Fibroblast of pulmonary artery (primary cell): ENCODE data around the gene ZNG1F.
A peak's percentile ranks its signal among the peaks of the same experiment; 100 is the strongest.
"Not testable (repeated sequence)": the region's sequence is repeated elsewhere in the genome, so short reads cannot be mapped to it uniquely, and the experiment has no call there.

Source experiments
- DNase-seq: peaks from one replicate; pipeline ENCODE4 v3.0.0-alpha.2; 2010; ENCODE audit warnings: low read depth
- H3K4me3 ChIP-seq: replicated peaks from 2 replicates; pipeline ENCODE4 v1.5.1; 2011; ENCODE audit warnings: low read depth, mild to moderate bottlenecking, control low read depth, low read length, moderate library complexity
- TF ChIP-seq, protein P1 (sequence below): IDR thresholded peaks from 2 replicates; pipeline ENCODE4 v1.5.1; 2011; ENCODE audit warnings: mild to moderate bottlenecking, control low read depth, low read length, inconsistent platforms; ENCODE audit errors: missing control alignments

Gene ZNG1F

DNA sequence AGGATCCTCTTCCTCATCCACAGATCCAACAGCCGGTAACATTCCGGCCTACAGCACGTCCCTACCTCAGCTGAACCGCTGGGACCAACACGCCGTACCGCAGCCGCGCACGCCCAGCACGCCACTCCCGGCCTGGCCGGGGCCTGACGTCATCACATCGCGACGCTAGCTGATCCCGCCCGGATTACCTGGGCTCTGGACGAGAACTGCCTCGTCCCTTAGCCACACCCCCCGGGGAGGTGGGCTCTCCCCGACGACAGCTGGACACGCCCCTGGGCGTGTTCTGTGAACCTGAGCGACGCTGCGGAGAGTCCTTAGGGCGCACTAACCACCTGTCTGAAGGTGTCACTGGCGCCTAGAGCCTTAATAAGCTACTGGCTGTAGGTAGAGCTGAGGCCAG lies at the start of gene ZNG1F:
TSS of gene ZNG1F (minus strand) at position 101 of the 400 bp plus-strand sequence. CDS start at position 42, 59 bp downstream.
- not testable (repeated sequence) for DNase-seq, H3K4me3 ChIP-seq

DNA sequence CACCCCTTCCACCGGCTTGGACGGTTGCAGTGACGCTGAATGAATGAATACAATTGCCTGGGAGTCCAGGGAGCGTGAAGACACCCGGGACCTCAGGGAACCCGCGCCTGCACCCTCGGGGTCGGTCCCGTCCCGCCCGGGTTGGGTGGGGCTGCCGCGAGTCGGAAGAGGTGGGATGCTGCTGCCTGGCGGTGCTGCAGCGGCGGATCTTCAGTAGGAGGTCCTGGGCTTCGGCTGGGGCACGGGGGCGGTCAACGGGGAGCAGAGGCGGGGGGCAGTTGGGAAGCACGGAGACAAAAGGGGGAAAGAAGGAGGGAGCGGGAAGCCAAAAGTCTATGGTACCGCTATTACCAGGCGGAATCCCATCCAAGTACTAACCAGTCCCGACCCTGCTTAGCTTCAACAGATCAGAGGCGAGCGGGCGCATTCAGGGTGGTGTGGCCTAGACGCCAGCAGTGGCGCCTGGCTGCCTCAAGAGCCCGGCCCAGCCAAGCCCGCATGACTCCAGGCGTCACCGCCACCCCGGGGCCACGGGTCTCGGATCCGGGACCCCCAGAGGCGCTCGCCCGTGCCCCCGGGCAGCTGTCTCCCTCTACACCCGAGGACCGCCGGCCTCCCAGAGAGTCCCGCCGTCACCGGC lies 48.1 kb upstream of the ZNG1F start:
- DNase-seq = not testable (repeated sequence)
- peak overlapping the region; percentile 27 for H3K4me3 ChIP-seq

DNA sequence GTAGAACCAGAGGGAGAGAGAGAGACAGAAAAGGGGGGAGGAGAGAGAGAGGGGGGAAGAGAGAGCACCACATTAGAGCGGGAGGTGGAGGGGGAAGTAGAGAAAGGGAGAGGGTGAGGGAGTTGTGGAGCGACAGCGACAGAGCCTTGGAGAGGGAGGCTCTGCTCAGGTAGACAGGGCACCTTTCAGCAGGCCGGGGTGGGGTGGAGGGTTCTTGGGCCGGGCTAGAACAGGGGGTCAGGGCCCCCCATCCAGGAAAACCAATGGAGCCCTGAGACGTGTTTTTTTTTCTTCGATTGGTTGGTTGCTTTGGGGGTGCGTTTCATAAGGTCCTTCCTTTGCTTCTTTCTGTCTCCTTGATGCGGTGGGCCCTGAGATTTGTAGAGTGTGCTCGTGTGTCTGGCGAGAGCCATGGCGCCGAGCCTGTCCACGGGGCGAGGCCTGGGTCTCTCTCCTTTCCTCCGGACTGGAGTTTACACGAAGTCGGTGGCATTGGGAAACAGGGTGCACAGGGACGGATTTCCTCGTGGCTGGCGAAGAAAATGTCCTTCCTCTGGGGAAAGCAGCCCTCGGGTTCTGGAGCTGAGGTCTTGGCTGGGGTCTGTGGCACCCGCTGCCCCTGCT lies 47.5 kb upstream of the ZNG1F start:
- H3K4me3 ChIP-seq, DNase-seq: not testable (repeated sequence)

DNA sequence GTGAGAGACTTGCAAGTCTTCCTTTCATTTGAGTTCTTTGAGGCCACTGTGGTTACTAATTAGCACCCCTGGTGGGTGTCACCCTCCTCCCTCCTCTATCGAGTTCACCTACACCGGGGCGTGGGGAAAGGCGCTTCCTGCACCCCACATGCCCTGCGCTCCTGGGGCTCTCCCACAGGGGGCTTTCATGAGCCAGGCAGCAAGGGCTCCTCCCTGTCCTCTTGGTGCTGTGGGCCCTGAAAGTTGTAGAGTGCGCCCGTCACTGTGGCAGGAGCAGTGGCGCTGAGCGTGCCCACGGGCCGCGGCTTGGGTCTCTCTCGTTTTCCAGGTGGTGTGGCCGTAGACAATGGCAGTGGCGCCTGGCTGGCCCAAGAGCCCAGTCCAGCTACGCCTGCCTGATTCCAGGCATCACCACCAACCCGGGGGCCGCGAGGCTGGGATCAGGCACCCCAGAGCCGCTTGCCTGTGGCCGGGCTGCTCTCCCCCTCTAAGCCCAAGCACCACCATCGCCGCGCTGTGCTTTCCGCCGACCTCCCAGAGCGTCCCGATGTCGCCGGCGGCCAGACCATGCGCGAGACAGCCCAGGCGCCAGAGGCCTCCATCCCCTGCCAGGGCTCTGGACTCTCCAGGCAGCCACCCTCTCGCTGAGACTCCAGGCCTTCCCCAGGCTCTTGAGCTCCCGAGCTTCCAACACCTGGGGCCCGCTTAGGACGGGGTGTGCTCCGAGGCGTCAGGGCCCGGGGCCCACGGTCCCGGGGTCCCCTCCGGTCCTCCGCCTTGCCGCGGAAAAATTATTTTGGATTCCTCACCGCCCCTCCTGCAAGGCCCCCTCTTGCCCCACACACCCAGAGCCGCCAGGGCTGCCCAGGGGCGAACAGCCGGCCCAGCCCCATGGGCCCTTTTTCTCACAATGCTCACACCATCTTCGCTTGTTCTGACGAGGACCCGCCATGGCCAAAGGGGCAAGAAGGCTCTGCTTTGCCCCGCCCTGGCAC lies 46.0 kb upstream of the ZNG1F start:
- peak overlapping the region; percentile 17 for H3K4me3 ChIP-seq
- DNase-seq = not testable (repeated sequence)

DNA sequence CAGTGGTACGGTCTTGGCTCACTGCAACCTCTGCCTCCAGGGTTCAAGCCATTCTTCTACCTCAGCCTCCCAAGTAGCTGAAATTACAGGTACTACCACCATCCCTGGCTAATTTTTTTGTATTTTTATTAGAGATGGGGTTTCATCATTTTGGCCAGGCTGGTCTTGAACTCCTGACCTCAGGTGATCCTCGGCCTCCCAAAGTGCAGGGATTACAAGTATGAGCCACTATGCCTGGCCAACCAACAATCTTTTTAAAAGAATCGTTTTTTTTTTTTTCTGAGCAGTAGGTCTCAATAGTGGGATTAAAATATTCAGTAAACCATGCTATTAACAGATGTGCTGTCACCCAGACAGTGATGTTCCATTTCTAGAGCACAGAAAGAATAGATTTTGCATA lies 45.1 kb upstream of the ZNG1F start:
- not testable (repeated sequence) for H3K4me3 ChIP-seq, DNase-seq

DNA sequence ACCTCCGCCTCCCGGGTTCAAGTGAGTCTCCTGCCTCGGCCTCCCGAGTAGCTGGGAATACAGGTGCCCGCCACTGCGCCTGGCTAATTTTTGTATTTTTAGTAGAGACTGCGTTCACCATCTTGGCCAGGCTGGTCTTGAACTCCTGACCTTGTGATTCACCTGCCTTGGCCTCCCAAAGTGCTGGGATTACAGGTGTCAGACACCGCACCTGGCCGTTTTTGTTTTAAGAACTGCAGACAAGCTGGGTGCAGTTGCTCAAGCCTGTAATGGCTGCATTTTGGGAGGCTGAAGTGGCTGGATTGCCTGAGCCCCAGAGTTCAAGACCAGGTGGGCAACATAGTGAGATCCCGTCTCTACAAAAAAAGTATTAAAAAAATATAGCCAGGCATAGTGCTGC lies 43.2 kb upstream of the ZNG1F start:
- H3K4me3 ChIP-seq, DNase-seq: not testable (repeated sequence)

DNA sequence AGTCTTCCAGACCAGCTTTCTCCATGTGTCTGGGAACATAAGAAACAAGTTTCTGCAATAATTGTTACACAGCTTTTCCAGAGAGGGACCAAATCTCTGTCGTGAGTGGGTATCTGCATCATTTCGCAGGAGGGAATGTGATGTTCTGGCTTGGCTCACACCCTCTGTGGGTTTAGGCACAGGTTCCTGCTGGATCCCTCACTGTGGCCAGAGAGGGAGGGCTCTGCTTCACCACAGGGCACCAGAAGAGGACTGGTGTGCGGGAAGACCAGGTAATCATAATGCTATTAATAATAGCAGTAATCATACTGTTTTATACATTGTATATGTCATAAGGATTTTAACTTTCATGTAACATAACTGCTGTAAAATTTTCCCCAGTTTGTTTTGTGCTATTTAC lies 41.3 kb upstream of the ZNG1F start:
- DNase-seq, H3K4me3 ChIP-seq: not testable (repeated sequence)

DNA sequence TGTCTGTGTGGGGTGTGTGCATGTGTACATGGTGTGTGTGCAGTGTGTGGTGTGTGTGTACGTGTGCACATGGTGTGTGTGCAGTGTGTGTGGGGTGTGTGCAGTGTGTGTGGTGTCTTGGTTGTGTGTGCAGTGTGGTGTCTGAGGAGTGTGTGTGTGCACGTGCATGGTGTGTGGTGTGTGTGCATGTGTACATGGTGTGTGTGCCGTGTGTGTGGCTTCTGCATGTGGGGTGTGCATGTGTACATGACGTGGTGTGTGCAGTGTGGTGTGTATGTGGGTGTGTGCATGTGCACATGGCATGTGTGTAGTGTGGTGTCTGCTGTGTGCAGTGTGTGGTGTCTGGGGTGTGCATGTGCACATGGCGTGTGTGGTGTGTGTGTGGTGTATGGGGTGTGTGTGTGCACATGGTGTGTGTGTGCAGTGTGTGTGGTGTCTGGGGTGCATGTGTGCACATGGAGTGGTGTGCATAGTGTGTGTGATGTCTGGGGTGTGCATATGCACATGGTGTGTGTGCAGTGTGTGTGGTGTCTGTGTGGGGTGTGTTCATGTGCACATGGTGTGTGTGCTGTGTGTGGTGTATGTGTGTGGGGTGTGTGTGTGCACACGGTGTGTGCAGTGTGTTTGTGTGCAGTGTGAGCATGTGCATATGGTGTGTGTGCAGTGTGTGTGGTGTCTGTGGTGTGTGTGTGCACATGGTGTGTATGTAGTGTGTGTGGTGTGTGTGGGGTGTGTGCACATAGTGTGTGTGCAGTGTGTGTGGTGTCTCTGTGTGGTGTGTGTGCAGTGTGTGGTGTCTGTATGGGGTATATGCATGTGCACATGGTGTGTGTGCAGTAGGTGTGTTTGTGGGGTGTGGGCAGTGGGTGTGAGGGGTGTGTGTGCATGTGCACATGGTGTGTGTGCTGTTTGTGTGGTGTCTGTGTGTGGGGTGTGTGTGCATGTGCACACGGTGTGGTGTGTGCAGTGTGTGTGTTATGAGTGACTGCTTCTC lies 40.6 kb upstream of the ZNG1F start:
- TF ChIP-seq, protein P1, sequence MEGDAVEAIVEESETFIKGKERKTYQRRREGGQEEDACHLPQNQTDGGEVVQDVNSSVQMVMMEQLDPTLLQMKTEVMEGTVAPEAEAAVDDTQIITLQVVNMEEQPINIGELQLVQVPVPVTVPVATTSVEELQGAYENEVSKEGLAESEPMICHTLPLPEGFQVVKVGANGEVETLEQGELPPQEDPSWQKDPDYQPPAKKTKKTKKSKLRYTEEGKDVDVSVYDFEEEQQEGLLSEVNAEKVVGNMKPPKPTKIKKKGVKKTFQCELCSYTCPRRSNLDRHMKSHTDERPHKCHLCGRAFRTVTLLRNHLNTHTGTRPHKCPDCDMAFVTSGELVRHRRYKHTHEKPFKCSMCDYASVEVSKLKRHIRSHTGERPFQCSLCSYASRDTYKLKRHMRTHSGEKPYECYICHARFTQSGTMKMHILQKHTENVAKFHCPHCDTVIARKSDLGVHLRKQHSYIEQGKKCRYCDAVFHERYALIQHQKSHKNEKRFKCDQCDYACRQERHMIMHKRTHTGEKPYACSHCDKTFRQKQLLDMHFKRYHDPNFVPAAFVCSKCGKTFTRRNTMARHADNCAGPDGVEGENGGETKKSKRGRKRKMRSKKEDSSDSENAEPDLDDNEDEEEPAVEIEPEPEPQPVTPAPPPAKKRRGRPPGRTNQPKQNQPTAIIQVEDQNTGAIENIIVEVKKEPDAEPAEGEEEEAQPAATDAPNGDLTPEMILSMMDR = no peak
- peak; percentile 10 for DNase-seq
- H3K4me3 ChIP-seq = no peak overlapping the region

DNA sequence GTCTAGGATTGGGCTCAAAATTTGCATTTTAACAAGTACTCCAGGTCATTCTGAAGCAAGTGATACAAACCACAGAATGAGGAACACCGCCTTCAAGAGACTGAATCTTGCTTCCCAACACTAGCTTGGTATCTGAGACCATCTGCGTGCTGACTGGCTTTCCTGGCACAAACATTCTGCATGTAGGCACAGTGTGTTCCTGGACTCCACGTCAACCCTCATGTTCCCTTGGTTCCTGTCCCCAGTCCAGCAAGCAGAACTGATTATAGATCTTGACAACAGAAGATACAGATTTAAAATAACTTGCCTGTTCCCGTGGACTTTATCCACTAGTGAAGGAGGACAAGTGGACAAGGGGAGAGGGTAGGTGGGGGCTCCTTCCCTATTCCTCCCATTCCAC lies 30.7 kb upstream of the ZNG1F start:
- not testable (repeated sequence) for DNase-seq, H3K4me3 ChIP-seq

DNA sequence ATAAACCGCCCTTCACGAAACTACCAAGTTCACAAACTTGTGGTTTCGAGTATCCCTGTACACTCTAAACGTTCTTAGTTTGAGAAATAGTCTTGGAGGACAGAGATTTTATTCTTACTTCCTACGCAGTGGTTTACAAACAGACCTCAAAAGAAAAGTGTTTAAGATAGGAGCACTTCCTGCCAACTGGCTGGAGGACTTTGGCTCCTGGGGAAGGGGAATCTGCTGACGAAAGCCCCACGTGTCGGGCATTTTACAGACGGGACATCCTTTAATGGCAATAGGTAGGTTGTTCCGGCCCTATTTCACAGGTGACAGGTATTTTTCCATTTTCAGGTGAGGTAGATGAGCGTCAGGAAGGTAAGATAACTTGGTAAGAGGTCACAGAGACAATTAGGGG lies 678 bp downstream of the ZNG1F start:
- not testable (repeated sequence) for DNase-seq, H3K4me3 ChIP-seq

DNA sequence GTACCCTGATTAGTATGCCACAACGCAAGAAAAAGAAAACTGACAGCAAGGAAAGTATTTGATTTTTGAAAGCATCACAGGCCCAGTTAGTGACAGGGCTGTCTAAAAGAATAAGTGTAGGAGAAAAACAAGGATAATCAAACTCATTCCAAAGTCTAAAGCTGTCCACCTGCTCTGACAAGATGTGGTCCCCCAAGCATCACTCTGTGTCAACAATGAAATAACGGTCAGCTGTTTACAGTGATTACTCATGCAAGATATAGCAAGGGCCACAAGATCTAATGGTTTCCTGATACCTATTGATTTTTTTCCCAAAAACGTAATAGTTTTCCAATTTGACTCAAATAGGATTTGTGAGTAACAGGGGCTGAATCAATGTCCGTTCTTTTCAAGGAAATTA lies 14.1 kb downstream of the ZNG1F start:
- not testable (repeated sequence) for H3K4me3 ChIP-seq, DNase-seq

DNA sequence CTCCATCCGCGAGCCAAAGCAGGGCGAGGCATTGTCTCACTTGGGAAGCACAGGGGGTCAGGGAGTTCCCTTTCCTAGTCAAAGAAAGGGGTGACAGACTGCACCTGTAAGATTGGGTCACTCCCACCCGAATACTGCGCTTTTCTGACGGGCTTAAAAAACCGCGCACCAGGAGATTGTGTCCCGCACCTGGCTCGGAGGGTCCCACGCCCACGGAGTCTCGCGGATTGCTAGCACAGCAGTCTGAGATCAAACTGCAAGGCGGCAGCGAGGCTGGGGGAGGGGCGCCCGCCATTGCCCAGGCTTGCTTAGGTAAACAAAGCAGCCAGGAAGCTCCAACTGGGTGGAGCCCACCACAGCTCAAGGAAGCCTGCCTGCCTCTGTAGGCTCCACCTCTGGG lies 39.0 kb downstream of the ZNG1F start:
- not testable (repeated sequence) for DNase-seq, H3K4me3 ChIP-seq

DNA sequence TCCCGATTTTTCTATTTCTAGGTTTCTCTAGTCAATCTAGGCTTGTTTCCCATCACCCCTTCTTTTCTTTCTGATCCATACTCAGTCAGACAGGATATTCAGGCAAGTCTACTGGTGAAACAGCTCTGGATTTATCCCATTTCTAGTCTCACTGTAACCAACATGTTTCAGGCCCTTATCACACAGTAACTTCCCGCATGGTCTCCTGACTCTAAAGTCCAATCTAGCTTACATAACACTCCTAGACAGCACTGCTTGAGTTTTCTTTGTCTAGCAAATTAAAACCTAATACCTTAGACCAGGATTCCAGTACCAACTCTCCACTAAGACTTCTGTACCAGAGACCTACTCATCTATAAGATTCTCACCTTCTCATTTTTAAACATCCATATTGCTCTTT lies 47.2 kb downstream of the ZNG1F start:
- not testable (repeated sequence) for H3K4me3 ChIP-seq, DNase-seq

DNA sequence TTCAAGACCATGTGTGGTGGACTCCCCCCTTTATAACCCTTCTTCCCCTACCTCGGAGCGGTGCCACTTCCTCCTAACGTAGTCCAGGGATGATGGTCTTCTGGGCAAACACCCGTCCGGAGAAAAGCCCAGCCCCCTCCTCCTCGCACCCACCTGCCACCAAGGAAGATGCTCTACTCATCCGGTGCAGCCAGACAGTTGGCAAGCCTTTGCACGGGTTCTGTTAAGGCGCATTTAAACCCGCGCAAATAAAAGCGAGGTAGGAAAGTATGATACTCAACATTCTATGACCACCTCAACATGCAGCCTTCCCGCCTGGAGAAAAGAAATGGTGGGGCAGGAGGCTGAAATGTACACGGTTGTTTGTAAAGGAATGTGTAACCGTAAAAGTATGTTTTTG lies 60.5 kb downstream of the ZNG1F start, which contains the start of gene FOXD4L6:
TSS of gene FOXD4L6 (minus strand) at position 101 of the 400 bp plus-strand sequence. CDS start 298 bp downstream, outside the sequence.
- DNase-seq = not testable (repeated sequence)

DNA sequence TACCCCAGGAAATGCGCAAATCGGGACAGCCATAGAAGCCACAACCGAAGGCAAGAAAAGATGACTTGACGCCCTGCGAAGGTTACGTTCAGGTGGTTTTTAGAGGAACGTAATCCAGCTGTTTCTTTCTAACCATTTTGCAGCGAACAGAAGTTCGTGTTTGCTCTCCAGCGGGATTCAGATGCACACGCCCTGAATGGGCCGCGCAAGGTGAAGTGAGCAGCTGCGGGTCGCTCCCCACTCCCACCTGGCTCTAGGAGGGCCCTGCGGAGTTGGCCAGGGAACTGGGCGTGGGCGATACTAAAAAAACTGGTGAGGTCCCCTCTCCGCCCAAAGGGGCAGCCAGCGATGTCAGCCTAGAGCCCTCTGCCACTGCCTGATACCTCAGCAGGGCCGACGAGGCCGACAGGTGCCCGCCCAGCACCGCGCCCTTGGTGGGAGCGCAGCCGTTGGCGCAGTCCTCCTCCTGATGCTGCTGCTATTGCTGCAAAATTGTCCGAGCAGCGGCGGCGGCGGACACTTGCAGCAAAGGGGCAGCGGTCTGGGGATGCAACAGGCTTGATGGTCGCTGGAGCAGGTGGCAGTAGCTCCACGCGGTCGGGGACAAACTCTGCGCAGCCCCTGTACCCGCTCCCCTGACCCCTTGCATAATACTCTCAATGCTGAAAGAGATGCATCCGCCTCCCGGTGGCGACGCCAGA lies 62.2 kb downstream of the ZNG1F start:
- not testable (repeated sequence) for DNase-seq, H3K4me3 ChIP-seq

More for the DNA sequence above, 60.5 kb downstream of the ZNG1F start, which contains the start of gene FOXD4L6:
- not testable (repeated sequence) for H3K4me3 ChIP-seq

DNA sequence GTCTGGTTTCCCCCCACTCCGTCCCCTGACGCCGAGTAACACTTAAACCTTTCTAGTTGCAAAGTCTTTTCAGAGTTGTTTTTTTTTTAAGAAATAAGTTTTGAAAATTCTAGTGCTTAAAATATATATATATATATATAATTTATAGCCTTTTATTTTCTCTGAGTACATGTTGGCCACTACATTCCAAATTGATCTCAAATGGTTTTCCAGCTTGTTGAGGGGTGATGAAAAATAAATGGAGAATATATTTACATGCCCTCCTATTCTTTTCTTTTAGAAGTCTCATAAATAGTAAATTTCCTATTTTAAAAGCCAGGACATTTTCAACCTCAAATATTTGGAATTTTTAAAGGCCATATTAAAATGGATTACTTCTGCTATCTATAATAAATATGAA lies 63.2 kb downstream of the ZNG1F start:
- H3K4me3 ChIP-seq, DNase-seq: not testable (repeated sequence)
